Erythroblast (primary cell): ENCODE measurements around the gene C2CD3.

Experiments used
- GATA1 ChIP-seq: IDR thresholded peaks from 2 replicates; pipeline ENCODE4 v1.6.1; 2011; ENCODE audit warnings: low read depth, mild to moderate bottlenecking, control low read depth, low read length, moderate library complexity
- POLR2A ChIP-seq: IDR thresholded peaks from 2 replicates; pipeline ENCODE4 v1.6.1; 2011; ENCODE audit warnings: mild to moderate bottlenecking, low read length

- TF ChIP-seq POLR2A = no peak
- no peak for TF ChIP-seq GATA1
These were observed 29.5 kb downstream of the C2CD3 start for GRCh38 chr11:74141241-74141695.
